T-helper 9 cell (primary cell): ENCODE measurements around the gene CHCHD3.
"Not testable (repeated sequence)": the region's sequence is repeated elsewhere in the genome, so short reads cannot be mapped to it uniquely, and the experiment has no call there.

Source experiments
- DNase-seq: peaks from one replicate; pipeline ENCODE4 v3.0.0-alpha.2; 2020

CHCHD3 gene

DNA sequence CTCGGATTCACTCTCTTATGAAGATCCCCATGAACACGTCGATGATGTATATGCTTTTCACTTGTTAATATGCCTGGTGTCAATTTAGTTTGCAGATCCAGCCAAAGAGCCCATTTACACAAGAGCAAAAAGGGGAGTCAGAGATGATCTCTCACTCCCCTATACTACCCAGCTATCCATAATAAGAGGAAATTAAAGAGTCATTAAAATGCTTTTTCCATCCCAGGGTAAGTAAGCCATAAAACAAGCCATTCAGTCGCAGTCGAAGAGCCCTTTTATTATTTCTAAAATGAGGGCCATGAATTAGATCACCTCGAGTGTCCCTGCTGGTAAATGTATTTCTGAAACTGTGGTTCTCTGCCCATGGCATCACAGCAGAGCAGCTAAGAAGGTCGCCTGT, 41.2 kb downstream of the CHCHD3 start:
- no peak for DNase-seq

DNA sequence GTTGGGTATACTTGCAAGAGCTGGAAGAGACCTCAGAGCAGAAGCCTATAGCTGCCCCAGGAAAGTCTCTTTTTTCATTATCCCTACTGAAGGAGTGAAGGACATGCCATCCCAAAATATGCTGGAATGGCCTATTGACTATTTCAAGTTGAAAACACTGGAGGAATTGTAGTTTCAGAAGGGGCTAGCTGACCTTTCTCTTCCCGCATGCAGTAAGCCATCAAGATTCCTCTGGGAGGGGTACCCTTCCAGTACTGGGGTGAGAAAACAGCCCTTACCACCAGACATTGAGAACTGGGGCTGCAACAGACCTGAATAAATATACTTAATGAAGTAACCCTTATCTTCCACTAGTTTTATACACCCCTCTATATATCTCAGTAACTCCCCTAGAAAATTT, 41.7 kb downstream of the CHCHD3 start:
- DNase-seq, result no peak

DNA sequence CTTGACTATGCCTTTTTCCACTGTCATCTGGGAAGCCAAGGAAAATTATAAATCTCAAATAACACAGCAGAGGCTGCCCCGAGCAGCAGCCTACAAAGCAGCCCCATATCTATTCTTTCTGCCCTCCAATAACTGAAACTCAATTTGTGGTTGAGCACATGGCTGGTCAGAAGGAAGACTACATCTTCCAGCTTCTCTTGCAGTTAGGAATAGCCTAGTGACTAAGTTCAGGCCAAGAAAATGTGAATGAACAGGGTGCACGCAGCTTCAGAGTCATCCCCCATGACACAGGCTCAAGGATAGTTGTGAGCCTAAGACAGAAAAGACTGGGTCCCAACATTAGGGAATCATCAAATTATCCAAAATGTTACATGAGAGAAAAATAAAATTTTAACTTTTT, 42.3 kb downstream of the CHCHD3 start:
- DNase-seq, result no peak

DNA sequence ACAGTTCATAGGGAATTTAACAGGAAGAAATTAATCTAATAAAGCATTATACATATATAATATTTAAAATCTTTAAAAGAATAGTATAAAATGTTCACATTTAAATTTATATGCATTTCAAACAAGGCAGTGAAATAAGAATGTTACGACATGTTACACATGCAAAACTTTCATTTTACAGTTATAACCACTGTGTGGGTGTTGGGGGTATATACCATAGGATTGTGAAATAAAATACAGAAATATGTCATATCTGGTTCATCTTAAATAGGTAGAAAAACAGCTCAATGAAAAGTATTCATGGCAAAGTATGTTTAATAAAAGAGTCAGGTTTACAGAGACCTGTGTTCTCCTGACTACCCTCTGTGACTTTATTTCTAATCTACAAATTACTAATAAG, 45.6 kb downstream of the CHCHD3 start:
- no peak for DNase-seq

DNA sequence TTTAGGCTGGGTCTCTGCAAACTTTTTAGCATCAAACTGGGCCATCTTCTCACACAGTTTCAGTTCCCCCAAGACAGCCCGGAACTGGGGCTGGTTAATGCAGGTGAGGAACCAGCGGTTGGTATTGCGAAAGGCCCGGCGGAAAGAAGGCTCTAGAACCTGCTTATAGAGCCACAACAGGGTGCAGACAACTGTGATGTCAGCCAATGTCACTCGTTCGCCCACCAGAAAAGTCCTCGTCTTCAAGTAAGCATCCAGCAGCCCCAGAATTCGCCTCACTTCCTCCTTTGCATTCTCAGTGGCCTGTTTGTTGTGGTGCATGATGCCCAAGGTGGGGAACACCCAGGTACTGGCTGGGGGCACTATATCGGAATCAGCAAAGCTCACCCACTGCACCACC, 46.6 kb downstream of the CHCHD3 start:
- DNase-seq, result not testable (repeated sequence)

DNA sequence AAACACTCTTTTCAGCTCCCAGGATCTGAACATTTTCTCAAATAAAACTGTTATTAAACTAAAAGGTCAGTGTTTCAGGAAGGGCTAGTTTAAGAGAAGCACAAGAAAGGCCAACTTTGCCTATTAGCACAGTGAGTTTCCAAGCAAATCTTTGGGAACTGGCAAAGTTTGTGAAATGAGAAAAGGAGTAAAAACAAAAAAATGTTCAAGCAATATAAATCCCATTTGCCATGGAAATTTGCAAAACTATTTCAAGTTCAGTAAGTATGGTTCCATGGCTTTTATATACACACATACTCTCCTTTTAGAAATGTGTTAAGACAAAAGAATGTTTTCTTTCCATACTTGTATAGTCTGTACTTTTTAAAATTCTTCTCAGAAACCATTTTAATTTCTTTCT, 51.5 kb downstream of the CHCHD3 start:
- no peak for DNase-seq

DNA sequence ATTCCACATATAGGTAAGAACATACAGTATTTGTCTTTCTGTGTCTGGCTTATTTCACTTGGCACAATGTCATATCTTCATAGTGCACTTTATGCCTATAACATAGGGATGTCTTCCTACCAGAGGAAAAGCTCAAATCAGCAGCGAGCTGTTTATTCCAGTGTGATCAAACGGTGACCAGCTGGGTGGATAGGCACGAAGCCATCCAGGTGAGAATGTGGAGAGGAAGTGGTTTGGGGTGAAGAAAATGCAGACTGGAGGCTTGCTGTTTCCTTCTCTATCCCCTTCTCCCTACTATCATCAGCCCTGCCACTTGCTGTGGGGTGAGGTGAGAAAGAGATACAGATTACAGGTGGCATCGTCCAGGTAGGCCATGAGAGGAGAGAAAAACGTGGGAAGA, 52.4 kb downstream of the CHCHD3 start:
- DNase-seq, result no peak

DNA sequence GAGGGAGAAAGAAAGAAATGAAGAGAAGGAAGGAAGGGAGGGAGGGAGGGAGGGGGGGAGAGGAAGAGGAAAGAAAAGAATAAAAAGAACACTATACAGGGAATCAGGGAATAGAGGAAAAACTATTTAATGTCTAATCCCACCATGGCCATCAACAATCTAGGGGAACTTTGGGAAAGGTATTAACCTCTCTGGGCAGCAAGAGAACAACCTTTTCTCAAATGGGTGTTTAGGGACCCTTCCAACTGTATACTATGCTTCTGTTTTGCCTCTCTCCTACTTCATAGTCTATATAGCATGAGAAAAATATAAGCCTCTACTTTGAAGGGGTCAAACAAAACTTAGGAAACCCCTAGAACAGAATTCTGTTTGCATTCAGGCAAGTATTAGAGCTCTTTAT, 54.5 kb downstream of the CHCHD3 start:
- DNase-seq, result no peak

DNA sequence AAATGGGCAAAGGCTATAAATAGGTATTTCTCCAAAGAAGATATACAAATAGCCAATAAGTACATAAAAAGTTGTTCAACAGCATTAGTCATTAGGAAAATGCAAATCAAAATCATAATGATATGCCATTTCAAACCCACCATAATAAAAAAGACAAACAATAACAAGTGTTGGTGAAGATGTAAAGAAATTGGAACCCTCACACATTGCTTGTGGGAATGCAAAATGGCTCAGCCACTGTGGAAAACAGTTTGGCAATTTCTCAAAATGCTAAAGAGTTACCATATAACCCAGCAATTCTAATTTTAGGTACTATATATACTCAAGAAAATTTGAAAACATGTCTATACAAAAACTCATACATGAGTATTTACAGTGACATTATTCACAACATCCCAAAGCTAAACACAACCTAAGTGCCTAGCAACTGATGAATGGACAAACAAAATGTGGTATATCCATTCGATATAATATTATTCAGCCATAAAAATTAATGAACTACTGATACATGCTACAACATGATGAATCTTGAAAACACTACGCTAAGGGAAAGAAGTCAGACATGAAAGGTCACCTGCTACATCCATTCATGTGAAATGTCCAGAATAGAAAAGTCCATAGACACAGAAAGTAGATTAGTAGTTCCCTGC, 55.6 kb downstream of the CHCHD3 start:
- no peak for DNase-seq

DNA sequence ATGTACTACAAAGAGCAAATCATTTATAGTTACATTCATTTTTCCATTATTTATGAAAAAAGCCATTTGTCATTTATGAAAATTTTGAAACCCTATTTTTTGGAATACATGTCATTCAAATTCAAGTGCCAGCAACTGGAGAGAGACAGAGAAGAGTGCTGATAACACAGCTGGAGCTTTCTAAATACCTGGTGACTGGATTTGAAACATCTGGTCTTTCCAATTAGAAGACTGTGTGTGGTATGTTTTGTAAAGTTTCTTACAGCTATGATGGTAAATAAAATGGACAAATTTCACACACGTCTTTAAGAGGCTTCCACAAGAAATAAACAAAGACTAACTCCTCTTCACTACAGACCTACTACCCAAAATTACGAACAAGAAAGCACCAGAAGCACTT, 56.8 kb downstream of the CHCHD3 start:
- DNase-seq, result no peak

DNA sequence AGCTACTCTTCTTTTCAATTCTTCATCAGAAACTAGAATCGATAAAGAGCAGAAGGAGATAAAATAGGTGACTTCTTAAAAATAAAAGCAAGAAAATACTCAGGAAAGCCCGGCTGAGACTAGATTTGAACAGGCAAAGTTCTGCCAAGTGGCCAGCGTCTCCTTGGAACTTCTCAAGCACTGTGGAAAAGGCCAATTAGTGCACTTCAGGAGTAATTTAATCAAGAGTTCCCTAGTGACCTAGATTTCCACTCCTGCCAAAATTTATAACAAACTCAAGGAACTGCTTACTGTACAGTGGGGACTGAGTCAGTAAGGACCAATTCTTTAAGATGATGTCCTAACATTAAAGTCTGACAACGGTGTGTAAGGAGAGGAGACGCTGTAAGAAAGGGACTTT, 57.3 kb downstream of the CHCHD3 start:
- no peak for DNase-seq

DNA sequence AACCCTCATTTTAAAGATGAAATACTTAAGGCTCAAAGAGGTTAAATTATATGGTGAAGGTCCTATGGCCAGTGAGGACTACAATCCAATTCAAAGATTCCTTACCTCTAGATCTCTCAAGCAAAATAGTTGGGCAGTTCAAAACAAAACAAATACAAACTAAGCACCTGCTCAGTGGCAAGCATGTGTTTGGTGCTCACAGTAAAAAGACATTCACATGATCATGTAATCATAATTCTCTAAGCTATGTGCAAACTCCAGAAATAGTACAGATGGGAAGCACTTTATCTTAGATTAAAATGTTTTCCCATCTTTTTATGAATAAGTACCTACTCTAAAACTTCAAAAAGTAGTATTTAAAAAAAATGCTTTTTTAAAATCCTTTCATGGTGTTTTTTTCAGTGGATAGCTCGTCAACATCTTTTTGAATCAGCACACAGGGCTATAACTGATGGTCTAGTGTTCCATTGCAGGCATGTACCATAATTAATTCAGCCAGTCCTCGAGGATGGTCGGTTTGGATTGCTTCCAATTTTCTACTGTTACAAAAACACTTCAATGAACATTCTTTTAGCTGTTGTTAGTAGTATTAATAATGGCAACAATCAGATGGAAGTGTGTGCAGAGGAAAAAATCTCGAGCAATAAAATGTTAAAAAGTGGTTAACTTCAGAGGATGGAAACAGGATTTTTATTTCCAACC, 58.4 kb downstream of the CHCHD3 start:
- DNase-seq, result no peak

DNA sequence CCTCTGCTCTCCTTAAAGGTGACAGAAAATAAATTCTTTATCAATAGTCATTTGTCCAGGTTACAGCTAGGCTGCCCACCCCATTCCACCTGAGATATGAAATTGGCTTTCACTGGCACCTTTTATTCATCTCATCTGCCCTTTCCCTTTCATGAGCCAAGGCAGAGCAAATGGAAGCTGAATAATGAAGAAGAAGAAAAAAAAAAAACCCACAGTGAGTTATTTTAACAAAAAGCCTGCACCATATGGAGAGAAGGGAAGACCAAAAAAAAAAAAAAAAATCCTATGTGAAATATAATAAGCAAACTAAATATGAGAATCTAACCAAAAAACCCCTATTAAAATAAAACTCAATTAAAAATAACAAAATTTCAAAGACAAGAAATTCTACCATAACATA, 59.2 kb downstream of the CHCHD3 start:
- DNase-seq, result no peak

DNA sequence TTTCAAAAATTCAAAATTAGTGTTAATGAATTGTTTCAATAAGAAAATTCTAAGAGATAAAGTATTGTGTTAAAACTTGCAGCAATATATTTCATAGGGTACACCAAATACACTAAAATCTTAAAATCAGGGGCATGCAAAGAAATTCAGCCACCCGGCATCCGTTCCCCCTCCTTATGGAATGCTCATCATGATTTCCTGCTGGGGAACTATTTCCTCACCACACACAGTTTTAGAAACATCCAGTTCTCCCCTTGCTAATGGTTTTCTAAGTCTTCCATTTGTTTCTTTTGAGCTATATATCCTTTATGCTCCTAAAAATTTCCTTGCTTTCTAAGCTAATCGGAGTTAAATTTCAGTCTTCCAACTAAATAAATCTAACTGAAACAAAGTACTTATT, 60.7 kb downstream of the CHCHD3 start:
- DNase-seq, result no peak

DNA sequence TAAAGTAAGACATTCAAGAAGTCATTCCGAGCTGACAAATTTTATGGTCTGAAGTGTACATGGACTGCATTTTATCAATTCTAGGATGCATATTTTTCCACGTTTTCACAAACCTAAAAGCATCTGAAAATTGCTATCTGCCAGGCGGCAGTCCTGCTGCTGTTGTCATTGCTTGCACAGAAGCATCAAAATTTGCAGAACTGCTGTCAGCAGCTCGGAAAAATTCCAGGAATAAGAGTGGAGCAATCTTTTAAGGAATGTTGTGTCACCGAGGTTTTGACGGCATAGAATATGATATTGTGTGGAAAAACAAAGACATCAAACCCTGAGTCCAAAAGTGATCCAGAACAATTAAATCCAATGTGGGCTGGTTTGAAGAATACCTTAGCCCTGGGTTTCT, 61.4 kb downstream of the CHCHD3 start:
- no peak for DNase-seq

DNA sequence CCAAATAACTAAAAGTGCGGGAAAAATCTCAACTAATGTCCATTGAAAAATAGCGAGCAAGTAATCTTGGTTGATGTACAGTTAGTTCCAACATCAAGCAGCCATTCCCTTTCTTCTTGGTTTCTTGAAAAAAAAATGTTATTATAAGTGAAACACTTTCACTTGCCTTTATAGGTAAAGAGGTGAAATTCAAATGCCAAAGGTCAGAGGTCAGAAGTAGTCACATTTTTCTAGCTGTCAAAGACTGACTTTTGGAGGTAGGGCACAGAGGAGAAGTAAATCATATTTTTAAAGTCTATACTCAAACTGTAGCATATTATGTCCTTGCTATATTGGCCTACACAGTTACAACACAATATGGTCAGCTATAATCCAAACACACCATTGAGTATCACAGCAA, 62.3 kb downstream of the CHCHD3 start:
- no peak for DNase-seq

DNA sequence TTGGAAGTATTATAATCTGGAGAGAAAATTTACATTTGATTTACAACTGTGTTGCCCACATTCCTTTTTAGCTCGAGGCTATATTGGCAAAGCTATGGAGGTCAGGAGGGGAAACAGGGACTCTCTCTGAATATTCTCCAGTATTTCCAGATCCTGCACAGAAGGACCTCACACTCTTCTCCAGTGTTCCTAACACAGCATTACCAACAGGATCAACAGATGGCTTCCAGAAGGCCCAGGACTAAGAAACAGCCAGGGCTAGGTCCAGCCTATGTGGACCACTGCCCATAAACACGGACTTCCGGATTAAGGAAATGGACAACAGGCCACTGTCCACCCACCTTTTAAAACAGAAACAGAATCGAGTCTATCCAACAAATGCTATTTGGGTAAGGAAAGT, 65.3 kb downstream of the CHCHD3 start:
- DNase-seq, result no peak

DNA sequence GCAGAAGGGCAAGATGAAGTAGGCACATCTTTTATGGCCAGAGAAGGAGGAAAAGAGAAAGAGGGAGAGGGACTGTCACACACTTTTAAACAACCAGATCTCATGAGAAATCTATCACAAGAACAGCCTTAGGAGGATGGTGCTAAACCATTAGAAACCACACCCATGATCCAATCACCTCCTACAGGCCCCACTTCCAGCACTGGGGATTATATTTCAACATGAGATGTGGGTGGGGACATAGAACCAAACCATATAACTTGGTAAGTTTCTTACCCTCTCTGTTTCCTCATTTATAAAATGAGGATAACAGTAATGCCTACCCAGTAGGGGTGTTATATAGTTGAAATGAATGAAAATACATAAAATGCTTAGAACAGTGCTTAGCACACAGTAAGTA, 66.0 kb downstream of the CHCHD3 start:
- DNase-seq, result no peak

DNA sequence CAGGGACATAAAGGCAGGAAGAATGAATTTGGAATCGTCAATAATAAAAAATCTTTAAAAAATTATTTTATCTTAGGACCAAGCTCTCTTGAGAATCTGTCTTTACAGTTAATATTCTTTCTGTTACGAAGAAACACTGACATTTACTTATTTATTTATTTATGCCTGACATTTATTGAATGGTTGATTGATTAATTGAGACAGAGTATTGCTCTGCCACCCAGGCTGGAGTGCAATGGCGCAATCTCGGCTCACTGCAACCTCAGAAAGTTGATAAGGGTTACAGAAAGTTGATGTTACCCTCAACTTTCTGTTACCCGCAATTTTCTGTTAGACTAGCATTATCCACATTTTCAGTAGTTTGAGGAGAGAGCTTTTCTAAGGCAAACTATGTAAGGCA, 70.1 kb downstream of the CHCHD3 start:
- DNase-seq, result no peak

DNA sequence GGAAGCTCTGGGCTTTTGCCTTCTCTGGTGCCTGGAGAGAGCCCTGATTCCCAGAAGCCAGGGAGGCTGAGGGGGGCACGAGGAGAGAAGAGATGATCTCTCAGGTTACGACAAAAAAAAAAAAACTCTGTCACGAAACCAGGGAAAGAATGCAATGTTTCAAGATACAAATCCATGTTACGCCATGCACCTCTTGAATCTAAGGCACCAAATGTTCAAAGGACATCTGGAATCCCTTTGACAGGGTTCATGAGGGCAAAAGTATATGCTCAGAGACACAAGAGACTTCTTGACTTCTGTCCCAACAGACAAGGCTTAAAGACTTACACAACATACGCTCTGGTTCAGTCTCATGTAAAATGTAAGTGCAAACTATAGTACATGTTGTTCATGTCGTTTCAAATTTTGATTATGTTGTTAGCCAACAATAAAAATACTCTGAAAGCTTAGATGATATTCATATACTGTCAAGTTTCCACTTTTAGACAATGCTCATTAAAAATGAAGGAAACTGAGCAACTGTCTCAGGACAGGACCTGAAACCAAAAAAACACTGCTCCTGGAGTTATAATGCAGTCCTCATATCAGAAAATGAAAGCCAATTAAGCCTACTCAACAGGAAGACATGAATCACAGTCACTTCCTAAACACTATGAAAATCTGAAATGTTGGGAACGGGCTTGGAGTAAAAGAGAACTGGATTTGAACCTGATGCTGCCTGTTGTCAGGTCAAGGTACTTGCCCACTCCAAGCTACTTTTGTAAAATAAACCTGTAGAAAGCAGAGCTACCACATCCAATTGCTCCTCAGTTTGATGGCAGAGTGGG, 72.3 kb downstream of the CHCHD3 start:
- DNase-seq, result no peak

DNA sequence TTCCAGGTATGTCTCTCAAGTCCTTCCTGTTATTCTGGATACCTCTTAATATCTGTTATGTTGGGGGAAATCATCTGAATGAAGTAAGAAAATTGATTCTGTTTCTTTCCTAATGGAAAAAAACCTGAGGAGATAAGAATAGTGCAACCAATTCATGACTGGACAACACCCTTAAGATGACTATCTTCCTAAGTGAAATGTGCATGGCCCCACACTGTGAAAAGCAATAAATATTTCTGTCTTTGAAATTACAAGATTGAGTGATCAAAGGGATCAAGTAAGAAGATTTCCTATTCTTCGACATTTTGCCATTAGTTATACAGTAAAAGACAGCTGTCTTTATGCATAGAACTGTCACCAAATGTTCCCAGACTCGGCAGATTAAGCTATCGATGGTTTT, 73.9 kb downstream of the CHCHD3 start:
- no peak for DNase-seq

DNA sequence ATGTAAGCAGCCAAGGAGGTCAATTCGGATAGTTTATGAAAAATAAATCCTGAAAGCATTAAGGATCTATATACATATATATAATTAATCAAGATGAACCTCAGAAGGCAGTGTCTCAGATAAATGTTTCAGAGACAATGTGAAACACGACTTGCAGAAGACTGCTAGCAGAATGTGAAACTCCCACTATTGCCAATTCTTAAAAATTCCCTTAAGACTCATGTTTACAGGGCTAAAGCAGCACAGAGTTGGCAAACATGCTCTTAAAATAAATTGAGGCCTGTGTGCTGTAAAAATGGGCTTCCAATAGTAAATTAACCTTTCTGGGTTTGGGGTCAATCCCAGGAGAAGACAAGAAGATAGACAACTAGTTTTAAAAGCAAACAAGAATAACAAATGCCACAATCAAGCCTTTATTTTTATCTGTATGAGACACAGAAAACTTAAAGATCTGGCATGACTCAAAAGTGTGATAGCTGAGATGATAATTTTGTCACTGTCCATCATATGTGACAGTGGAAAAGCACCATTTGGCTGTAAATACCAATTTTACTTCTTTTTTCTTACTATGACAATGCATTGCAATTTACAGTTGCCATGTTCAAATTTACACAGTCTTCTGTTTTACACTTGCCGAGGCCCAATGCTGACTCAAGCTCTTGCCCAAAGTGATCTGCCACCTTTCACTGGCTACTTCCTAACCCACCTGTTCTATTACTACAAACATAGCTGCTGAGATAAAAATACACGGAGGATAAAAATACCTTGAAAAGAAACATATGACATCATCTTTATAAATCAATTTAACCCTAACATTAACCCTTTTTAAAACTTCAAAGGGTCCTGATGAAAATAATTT, 78.6 kb downstream of the CHCHD3 start:
- no peak for DNase-seq

DNA sequence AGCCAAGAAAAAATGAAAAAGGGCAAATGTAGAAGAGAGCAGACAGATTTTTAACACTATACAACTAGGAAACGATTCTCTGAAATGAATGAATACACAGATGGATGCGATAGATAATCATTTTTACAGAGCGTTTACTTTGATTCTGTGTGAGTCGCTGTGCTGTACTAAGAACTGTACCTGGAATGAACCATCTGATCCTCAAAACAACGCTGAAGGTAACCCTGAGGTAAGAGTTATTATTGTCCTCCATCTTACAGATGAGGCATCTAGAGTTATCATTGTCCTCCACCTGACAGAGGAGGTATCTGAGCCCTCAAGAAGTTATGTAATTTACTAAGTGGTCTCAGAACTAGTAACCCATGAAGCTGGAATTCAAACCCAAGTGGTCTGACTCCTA, 80.2 kb downstream of the CHCHD3 start:
- no peak for DNase-seq
